Mucosa of descending colon (tissue), 3 donors: ENCODE results near the gene GSTO1. TPM values are rescaled to one million over a fixed set of nuclear protein-coding genes. Genes with fewer than 3 reads are reported as not detected.
"Not testable (repeated sequence)": the region's sequence is repeated elsewhere in the genome, so short reads cannot be mapped to it uniquely, and the experiment has no call there.

Source experiments
- ATAC-seq: fragments of 200-7000 bp; cut with Tn5 transposase; one replicate; pipeline ENCODE4 v1.9.1; 2020; ENCODE audit warnings: mild to moderate bottlenecking, moderate library complexity
- DNase-seq, 3 donors: peaks; one replicate each; pipeline ENCODE4 v3.0.0-alpha.2; 2020
- H3K36me3 ChIP-seq: fragments of 200-600 bp; one replicate; pipeline ENCODE4 v1.8.0; 2021; ENCODE audit warnings: low read depth, mild to moderate bottlenecking
- H3K4me1 ChIP-seq: fragments of 200-600 bp; one replicate; pipeline ENCODE4 v1.8.0; 2021; ENCODE audit warnings: low read depth, mild to moderate bottlenecking
- H3K4me3 ChIP-seq: fragments of 200-600 bp; one replicate; pipeline ENCODE4 v1.8.0; 2021; ENCODE audit warnings: mild to moderate bottlenecking
- H3K9me3 ChIP-seq: fragments of 200-600 bp; one replicate; pipeline ENCODE4 v1.8.0; 2021; ENCODE audit warnings: mild to moderate bottlenecking
- intact Hi-C, 2 donors: fragments of 100-400 bp; cut with DNase I in 1 of 2; cut with micrococcal nuclease in 1 of 2; formaldehyde crosslinking; loops; one replicate each; pipeline versions ENCODE4 v1.11.0 to v1.11.1; 2022; cut with DNase I, micrococcal nuclease
- total RNA-seq, 3 donors: library from RNA; stranded (reverse); fragmentation: NEBNext Ultra II Directional in 2 of 3; extraction: Animal tissue kit (Norgen Biotek cat#: 25700) in 2 of 3; gene quantifications; one replicate each; pipeline versions ENCODE4 v1.2.1 to v1.2.4, GENCODE V29; 2021 to 2023
- TF ChIP-seq, protein P1 (sequence below): fragments of 200-600 bp; IDR thresholded peaks from one replicate; pipeline ENCODE4 v1.8.0; 2022; ENCODE audit warnings: antibody characterized with exemption, mild to moderate bottlenecking
- donor health status: DM: no; HTN: no; CAD: no; lungs with moderate emphysema.
- donor health status: DM: no; HTN: no; CAD: no.
- donor health status: DM: no; HTN: yes; CAD: no.

Gene GSTO1
- total RNA-seq, 3 donors from 2014 or later: 60.1 to 73.9 (median 62.9) TPM

DNA sequence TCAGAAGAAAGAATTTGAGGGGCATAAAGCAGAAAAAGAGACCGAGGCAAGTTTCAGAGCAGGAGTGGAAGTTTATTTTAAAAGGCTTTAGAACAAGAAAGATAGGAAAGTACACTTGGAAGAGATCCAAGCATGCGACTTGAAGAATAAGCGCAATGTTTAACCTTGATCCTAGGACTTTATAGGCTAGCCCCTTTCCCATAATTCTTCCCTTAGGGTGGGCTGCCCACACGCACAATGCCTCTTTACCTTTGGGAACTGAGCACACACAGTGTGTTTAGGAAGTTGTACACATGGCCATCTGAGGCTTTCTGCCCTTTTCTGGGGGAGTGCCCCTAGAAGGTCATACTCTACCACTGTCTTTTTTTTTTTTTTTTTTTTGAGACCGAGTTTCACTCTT, 11.2 kb upstream of the GSTO1 start:
- TF ChIP-seq, protein P1, sequence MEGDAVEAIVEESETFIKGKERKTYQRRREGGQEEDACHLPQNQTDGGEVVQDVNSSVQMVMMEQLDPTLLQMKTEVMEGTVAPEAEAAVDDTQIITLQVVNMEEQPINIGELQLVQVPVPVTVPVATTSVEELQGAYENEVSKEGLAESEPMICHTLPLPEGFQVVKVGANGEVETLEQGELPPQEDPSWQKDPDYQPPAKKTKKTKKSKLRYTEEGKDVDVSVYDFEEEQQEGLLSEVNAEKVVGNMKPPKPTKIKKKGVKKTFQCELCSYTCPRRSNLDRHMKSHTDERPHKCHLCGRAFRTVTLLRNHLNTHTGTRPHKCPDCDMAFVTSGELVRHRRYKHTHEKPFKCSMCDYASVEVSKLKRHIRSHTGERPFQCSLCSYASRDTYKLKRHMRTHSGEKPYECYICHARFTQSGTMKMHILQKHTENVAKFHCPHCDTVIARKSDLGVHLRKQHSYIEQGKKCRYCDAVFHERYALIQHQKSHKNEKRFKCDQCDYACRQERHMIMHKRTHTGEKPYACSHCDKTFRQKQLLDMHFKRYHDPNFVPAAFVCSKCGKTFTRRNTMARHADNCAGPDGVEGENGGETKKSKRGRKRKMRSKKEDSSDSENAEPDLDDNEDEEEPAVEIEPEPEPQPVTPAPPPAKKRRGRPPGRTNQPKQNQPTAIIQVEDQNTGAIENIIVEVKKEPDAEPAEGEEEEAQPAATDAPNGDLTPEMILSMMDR: no peak
- Histone ChIP-seq H3K36me3 (no peaks in the 10 kb centered on the region), H3K4me1 (no peaks in the 10 kb centered on the region), H3K9me3 (peaks cover 4% of the 10 kb centered on the region), H3K4me3 (no peak overlapping the region)
- no peak for ATAC-seq
- DNase-seq: no peak
- intact Hi-C loops: no loop called here

DNA sequence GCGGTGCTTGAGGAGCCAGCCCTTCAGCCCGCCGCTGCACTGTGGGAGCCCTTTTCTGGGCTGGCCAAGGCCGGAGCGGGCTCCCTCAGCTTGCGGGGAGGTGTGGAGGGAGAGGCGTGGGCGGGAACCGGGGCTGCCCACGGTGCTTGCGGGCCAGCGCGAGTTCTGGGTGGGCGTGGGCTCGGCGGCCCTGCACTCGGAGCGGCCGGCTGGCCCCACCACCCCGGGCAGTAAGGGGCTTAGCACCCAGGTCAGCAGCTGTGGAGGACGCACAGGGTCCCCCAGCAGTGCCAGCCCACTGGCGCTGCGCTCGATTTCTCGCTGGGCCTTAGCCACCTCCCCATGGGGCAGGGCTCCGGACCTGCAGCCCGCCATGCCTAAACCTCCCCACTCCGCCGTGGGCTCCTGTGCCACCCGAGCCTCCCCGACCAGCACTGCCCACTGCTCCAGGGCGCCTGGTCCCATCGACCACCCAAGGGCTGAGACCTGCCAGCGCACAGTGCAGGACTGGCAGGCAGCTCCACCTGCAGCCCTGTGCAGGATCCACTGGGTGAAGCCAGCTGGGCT, 9.5 kb upstream of the GSTO1 start:
- TF ChIP-seq, protein P1: no peak
- intact Hi-C loops: no loop called here

DNA sequence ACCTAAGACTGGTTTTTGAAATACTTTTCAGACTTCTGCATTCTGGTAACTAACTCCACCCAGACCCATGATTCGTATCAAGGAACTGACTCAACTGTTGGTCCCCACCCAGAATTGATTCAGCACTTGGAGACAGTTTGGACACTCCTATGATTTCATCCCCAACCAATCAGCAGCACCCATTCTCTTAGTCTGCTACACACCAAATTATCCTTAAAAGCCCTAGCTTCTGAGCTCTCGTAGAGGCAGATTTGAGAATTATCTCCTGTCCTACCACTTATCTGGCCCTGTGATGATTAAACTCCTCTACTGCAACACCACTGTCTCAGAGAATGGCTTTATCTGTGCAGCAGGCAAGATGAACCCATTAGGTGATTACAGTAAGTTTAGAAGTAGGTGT, 7.7 kb upstream of the GSTO1 start:
- ATAC-seq (peak; percentile 43), DNase-seq (no peak)
- Histone ChIP-seq H3K4me1 (no peaks in the 10 kb centered on the region), H3K4me3 (no peak overlapping the region), H3K9me3 (peaks cover 4% of the 10 kb centered on the region), H3K36me3 (no peaks in the 10 kb centered on the region)
- intact Hi-C loops: no loop called here
- TF ChIP-seq, protein P1: no peak

More for the DNA sequence above, 9.5 kb upstream of the GSTO1 start:
- Histone ChIP-seq H3K4me1 (no peaks in the 10 kb centered on the region), H3K9me3 (peaks cover 4% of the 10 kb centered on the region), H3K36me3 (no peaks in the 10 kb centered on the region), H3K4me3 (no peak overlapping the region)
- ATAC-seq: no peak
- no peak for DNase-seq

DNA sequence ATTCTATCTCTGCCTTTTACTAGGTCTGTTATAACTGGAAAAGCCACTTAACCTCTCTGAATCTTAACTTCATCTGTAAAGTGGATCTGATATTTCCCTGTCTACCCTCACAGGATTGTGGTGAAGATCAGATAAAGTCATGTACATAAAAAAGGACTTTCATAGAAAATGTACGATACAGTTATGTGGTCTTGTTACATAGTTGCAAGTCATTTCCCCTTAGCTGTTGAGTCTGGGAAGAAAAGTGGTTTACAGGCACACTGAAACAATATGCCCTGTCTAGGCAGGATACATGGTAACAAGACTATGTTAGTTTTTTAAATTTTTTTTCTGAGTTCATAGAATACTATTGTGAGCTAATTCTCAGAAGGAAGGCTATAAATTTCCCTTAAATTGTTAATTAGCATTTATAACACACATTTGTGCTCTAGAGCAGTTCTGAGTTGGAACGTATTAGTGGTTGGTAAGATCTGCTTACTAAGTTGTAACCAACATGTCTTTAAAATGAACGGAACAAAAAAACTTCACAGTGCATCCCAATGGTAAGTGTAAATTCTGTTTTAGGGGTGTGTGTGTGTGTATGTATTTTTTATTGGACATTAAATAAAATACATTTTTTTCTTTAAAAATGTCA, 7.1 kb upstream of the GSTO1 start:
- TF ChIP-seq, protein P1: no peak
- ATAC-seq: no peak
- intact Hi-C loops: no loop called here
- Histone ChIP-seq H3K4me3 (no peak overlapping the region), H3K4me1 (no peaks in the 10 kb centered on the region), H3K9me3 (peaks cover 4% of the 10 kb centered on the region), H3K36me3 (no peaks in the 10 kb centered on the region)
- DNase-seq: no peak

DNA sequence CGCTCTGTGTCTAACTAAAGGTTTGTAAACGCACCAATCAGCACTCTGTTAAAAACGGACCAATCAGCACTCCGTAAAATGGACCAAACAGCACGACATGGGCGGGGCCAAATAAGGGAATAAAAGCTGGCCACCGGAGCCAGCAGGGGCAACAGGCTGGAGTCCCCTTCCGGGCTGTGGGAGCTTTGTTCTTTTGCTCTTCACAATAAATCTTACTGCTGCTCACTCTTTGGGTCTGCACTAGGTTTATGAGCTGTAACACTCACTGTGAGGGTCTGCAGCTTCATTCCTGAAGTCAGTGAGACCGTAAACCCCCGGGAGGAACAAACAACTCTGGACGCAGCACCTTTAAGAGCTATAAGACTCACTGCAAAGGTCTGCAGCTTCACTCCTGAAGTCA, 5.8 kb upstream of the GSTO1 start:
- H3K36me3 ChIP-seq, intact Hi-C loops, H3K9me3 ChIP-seq, H3K4me3 ChIP-seq, DNase-seq, ATAC-seq, H3K4me1 ChIP-seq: not testable (repeated sequence)

DNA sequence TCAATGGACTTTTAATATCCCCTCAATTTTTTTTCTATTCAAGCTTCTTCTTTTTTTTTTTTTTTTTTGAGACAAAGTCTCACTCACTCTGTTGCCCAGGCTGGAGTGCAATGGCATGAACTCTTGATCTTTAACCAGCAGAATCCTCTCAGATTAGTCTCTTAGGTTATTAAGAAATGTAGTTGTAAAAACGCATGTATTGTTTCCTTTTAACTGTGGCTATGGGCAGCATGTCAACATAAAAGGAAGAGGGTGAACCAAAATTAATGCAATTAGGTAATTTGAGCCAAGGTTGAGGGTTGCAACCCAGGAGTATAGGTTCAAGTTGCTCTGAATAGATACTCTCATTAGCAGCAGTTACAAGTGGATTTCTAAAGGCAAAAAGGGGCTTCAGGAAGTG, 4.3 kb upstream of the GSTO1 start:
- ATAC-seq (no peak), DNase-seq (no peak)
- intact Hi-C loops: no loop called here
- Histone ChIP-seq H3K36me3 (no peaks in the 10 kb centered on the region), H3K4me1 (peaks cover 10% of the 10 kb centered on the region), H3K4me3 (no peak overlapping the region), H3K9me3 (peaks cover 4% of the 10 kb centered on the region)
- TF ChIP-seq, protein P1: no peak
